ENCODE results near the gene GMDS. TPM values are rescaled to one million over a fixed set of nuclear protein-coding genes. Genes with fewer than 3 reads are reported as not detected.

GMDS gene
- total RNA-seq, 4 donors from 2014 or later: 9.5 to 32.8 (median 22.4) TPM

- no peaks in the 10 kb centered on the region for H3K4me1 ChIP-seq
- 78 to 85% methylated on average over 8 of the region's 8 CpGs for WGBS, 2 donors
- no peak overlapping the region for H3K4me3 ChIP-seq (replicated peaks in 1 of 3)
- H3K9me3 ChIP-seq: no peaks in the 10 kb centered on the region
- H3K27ac ChIP-seq: no peak overlapping the region
- intact Hi-C loops (cut with DNase I): no loop called here
- no peak for DNase-seq
- no peaks in the 10 kb centered on the region for H3K36me3 ChIP-seq
- TF ChIP-seq CTCF (IDR thresholded peaks at IDR 0.05): no peak
- no peak for TF ChIP-seq POLR2A (IDR thresholded peaks at IDR 0.05)
- no peaks in the 10 kb centered on the region for H3K27me3 ChIP-seq
Measured at GRCh38 chr6:1910621-1911407, 334.6 kb downstream of the GMDS start.

GRCh38 chr6:1908784-1909183 lies 336.6 kb downstream of the GMDS start:
- Histone ChIP-seq H3K4me3 (replicated peaks in 1 of 3) (no peak overlapping the region), H3K27me3 (no peaks in the 10 kb centered on the region), H3K9me3 (no peaks in the 10 kb centered on the region), H3K36me3 (no peaks in the 10 kb centered on the region), H3K27ac (no peak overlapping the region), H3K4me1 (no peaks in the 10 kb centered on the region)
- intact Hi-C loops (cut with DNase I): no loop called here
- TF ChIP-seq CTCF (IDR thresholded peaks at IDR 0.05): no peak
- TF ChIP-seq POLR2A (IDR thresholded peaks at IDR 0.05): no peak
- WGBS, 2 donors: 84 to 87% methylated on average over 7 of the region's 7 CpGs
- no peak for DNase-seq

GRCh38 chr6:1906609-1907008 lies 338.8 kb downstream of the GMDS start:
- TF ChIP-seq CTCF (IDR thresholded peaks at IDR 0.05) (no peak), POLR2A (IDR thresholded peaks at IDR 0.05) (no peak)
- Histone ChIP-seq H3K4me1 (no peaks in the 10 kb centered on the region), H3K36me3 (no peaks in the 10 kb centered on the region), H3K4me3 (replicated peaks in 1 of 3) (no peak overlapping the region), H3K27me3 (no peaks in the 10 kb centered on the region), H3K9me3 (no peaks in the 10 kb centered on the region), H3K27ac (no peak overlapping the region)
- intact Hi-C loops (cut with DNase I): no loop called here
- DNase-seq: no peak
- 82 to 83% methylated on average over 6 of the region's 6 CpGs for WGBS, 2 donors

- Histone ChIP-seq H3K4me3 (replicated peaks in 1 of 3) (no peak overlapping the region), H3K36me3 (no peaks in the 10 kb centered on the region), H3K4me1 (no peaks in the 10 kb centered on the region), H3K27ac (no peak overlapping the region), H3K9me3 (no peaks in the 10 kb centered on the region), H3K27me3 (no peaks in the 10 kb centered on the region)
- WGBS, 2 donors: 81 to 86% methylated on average over 1 of the region's 1 CpG
- DNase-seq: no peak
- TF ChIP-seq CTCF (IDR thresholded peaks at IDR 0.05): no peak
- TF ChIP-seq POLR2A (IDR thresholded peaks at IDR 0.05): no peak
- intact Hi-C loops (cut with DNase I): no loop called here
Measured at GRCh38 chr6:1906014-1906413, 339.4 kb downstream of the GMDS start.

GRCh38 chr6:1904898-1905297 lies 340.5 kb downstream of the GMDS start:
- H3K4me3 ChIP-seq (replicated peaks in 1 of 3): no peak overlapping the region
- TF ChIP-seq CTCF (IDR thresholded peaks at IDR 0.05) (no peak), POLR2A (IDR thresholded peaks at IDR 0.05) (no peak)
- no peak overlapping the region for H3K27ac ChIP-seq
- intact Hi-C loops (cut with DNase I): no loop called here
- DNase-seq: no peak
- H3K36me3 ChIP-seq: no peaks in the 10 kb centered on the region
- WGBS, 2 donors: 91 to 93% methylated on average over 6 of the region's 6 CpGs
- no peaks in the 10 kb centered on the region for H3K27me3 ChIP-seq
- no peaks in the 10 kb centered on the region for H3K9me3 ChIP-seq
- no peaks in the 10 kb centered on the region for H3K4me1 ChIP-seq
